ENCODE results near the gene ITGA11.
"Not testable (repeated sequence)": the region's sequence is repeated elsewhere in the genome, so short reads cannot be mapped to it uniquely, and the experiment has no call there.

Gene ITGA11

GRCh38 chr15:68429691-68430470 lies 2.1 kb downstream of the ITGA11 start:
- no peaks in the 10 kb centered on the region for H3K36me3 ChIP-seq (ENCODE audit: control insufficient read depth, insufficient read depth, low read length)
- no peak overlapping the region for H3K27ac ChIP-seq (ENCODE audit: low read depth, low read length)
- no peaks in the 10 kb centered on the region for H3K4me1 ChIP-seq (ENCODE audit: control insufficient read depth, insufficient read depth, low read length)
- H3K9ac ChIP-seq (ENCODE audit: low read length), result no peak overlapping the region
- peaks cover 13% of the 10 kb centered on the region for H3K27me3 ChIP-seq (ENCODE audit: control insufficient read depth, insufficient read depth, low read length)
- no peak overlapping the region for H3K4me3 ChIP-seq (ENCODE audit: low read length)

DNA sequence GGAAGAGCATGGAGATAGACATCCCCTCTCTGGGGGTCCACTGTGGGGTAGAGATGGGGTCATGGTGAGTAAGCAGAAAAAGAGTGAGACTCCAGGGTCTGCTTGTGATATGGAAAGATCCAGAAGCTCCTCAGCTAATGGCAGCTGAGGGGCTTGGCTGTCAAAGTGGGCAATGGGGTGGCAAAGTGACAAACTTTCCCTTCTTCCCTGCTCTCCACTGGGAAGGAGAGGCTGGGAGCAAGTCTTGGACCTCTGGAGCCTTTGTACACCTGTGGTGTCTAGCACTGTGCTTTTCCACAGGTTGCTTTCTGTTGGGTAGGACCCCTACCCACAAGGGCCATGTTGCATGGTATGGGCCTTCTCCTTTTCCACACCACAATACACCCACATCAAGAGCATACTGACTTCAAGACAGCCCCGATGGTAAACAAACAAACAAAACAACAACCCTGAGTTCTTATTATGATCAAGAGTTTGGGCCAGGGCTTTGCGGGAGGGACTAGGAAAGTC lies 3.5 kb downstream of the ITGA11 start:
- peaks cover 11% of the 10 kb centered on the region for H3K27me3 ChIP-seq (ENCODE audit: control insufficient read depth, insufficient read depth, low read length)
- H3K36me3 ChIP-seq (ENCODE audit: control insufficient read depth, insufficient read depth, low read length), result no peaks in the 10 kb centered on the region
- H3K4me1 ChIP-seq (ENCODE audit: control insufficient read depth, insufficient read depth, low read length), result no peaks in the 10 kb centered on the region
- H3K27ac ChIP-seq (ENCODE audit: low read depth, low read length), result no peak overlapping the region
- no peak overlapping the region for H3K9ac ChIP-seq (ENCODE audit: low read length)
- H3K4me3 ChIP-seq (ENCODE audit: low read length), result no peak overlapping the region

DNA sequence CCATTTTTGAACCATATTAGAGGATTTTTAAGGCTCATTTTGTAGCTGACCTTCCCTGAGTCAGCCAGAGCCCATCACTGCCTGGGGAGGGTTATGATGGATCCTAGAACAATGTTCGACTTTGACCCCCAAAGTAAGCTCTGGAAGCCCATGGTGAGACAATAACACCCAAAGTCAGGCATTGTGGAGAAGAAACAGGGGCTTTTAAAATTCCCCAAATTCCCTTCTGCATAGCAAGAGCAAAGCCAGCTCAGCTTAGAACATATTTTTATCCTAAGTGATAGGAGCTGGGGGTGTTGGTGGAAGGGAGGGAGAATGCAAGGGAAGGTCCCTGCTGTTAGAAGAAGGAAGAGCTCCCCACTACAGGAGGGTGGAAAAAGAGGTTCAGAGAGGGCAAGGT lies 4.0 kb downstream of the ITGA11 start:
- H3K4me1 ChIP-seq (ENCODE audit: control insufficient read depth, insufficient read depth, low read length), result no peaks in the 10 kb centered on the region
- H3K4me3 ChIP-seq (ENCODE audit: low read length), result no peak overlapping the region
- no peak overlapping the region for H3K9ac ChIP-seq (ENCODE audit: low read length)
- H3K27me3 ChIP-seq (ENCODE audit: control insufficient read depth, insufficient read depth, low read length), result peaks cover 7% of the 10 kb centered on the region
- no peak overlapping the region for H3K27ac ChIP-seq (ENCODE audit: low read depth, low read length)
- no peaks in the 10 kb centered on the region for H3K36me3 ChIP-seq (ENCODE audit: control insufficient read depth, insufficient read depth, low read length)

DNA sequence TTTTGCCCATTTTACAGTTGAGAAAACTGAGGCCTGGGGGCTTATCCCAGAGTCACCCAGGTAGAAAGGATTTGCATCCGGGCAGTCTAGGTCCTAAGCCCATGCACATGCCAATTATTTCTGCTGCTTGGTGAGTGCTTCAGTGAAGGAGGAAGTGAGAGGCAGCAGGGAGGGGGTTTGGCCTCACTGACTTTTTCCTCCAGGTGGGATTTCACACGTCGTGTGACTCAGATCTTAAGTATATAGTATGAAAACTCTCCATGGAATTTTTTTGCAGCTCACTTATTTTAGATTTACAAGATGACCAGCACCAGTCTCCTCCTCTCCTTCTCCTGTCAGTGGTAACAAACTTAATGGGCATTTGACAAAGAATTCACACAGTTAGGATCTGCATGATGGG lies 4.6 kb downstream of the ITGA11 start:
- H3K4me1 ChIP-seq (ENCODE audit: control insufficient read depth, insufficient read depth, low read length), result no peaks in the 10 kb centered on the region
- no peak overlapping the region for H3K27ac ChIP-seq (ENCODE audit: low read depth, low read length)
- no peak overlapping the region for H3K4me3 ChIP-seq (ENCODE audit: low read length)
- no peak overlapping the region for H3K9ac ChIP-seq (ENCODE audit: low read length)
- H3K27me3 ChIP-seq (ENCODE audit: control insufficient read depth, insufficient read depth, low read length), result peaks cover 3% of the 10 kb centered on the region
- H3K36me3 ChIP-seq (ENCODE audit: control insufficient read depth, insufficient read depth, low read length), result no peaks in the 10 kb centered on the region

DNA sequence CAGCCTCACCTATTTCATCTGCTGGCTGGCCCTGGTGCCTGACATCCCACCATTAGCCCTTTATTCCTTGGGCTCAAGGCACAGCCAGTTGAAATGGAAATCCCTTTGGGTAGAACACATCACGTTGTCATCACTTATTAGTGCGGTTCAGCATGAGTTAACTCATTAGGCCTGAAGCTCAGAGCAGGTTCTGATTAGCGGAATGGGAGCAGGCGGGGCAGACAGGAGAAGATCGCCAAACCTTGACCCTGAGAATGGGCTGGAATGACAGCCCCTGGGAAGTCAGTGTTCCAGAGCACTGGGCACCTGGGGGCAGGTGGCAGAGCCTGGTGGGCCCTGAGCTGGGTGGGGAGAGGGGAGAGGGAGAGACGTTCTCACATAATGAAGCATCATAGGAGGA lies 5.8 kb downstream of the ITGA11 start:
- H3K9ac ChIP-seq (ENCODE audit: low read length), result no peak overlapping the region
- no peak overlapping the region for H3K27ac ChIP-seq (ENCODE audit: low read depth, low read length)
- H3K4me1 ChIP-seq (ENCODE audit: control insufficient read depth, insufficient read depth, low read length), result no peaks in the 10 kb centered on the region
- no peaks in the 10 kb centered on the region for H3K36me3 ChIP-seq (ENCODE audit: control insufficient read depth, insufficient read depth, low read length)
- peaks cover 3% of the 10 kb centered on the region for H3K27me3 ChIP-seq (ENCODE audit: control insufficient read depth, insufficient read depth, low read length)
- no peak overlapping the region for H3K4me3 ChIP-seq (ENCODE audit: low read length)

GRCh38 chr15:68425428-68426060 lies 6.4 kb downstream of the ITGA11 start:
- Histone ChIP-seq H3K36me3 (ENCODE audit: control insufficient read depth, insufficient read depth, low read length) (no peaks in the 10 kb centered on the region), H3K4me1 (ENCODE audit: control insufficient read depth, insufficient read depth, low read length) (no peaks in the 10 kb centered on the region), H3K27me3 (ENCODE audit: control insufficient read depth, insufficient read depth, low read length) (peaks cover 3% of the 10 kb centered on the region), H3K9ac (ENCODE audit: low read length) (no peak overlapping the region), H3K27ac (ENCODE audit: low read depth, low read length) (no peak overlapping the region), H3K4me3 (ENCODE audit: low read length) (no peak overlapping the region)

GRCh38 chr15:68424754-68425390 lies 7.1 kb downstream of the ITGA11 start:
- Histone ChIP-seq H3K27ac (ENCODE audit: low read depth, low read length) (no peak overlapping the region), H3K4me3 (ENCODE audit: low read length) (no peak overlapping the region), H3K9ac (ENCODE audit: low read length) (no peak overlapping the region)

GRCh38 chr15:68423359-68424296 lies 8.3 kb downstream of the ITGA11 start:
- no peaks in the 10 kb centered on the region for H3K4me1 ChIP-seq (ENCODE audit: control insufficient read depth, insufficient read depth, low read length)
- no peak overlapping the region for H3K27ac ChIP-seq (ENCODE audit: low read depth, low read length)
- no peaks in the 10 kb centered on the region for H3K27me3 ChIP-seq (ENCODE audit: control insufficient read depth, insufficient read depth, low read length)

More at GRCh38 chr15:68424754-68425390, 7.1 kb downstream of the ITGA11 start:
- Histone ChIP-seq H3K36me3 (ENCODE audit: control insufficient read depth, insufficient read depth, low read length) (no peaks in the 10 kb centered on the region), H3K27me3 (ENCODE audit: control insufficient read depth, insufficient read depth, low read length) (no peaks in the 10 kb centered on the region), H3K4me1 (ENCODE audit: control insufficient read depth, insufficient read depth, low read length) (no peaks in the 10 kb centered on the region)

DNA sequence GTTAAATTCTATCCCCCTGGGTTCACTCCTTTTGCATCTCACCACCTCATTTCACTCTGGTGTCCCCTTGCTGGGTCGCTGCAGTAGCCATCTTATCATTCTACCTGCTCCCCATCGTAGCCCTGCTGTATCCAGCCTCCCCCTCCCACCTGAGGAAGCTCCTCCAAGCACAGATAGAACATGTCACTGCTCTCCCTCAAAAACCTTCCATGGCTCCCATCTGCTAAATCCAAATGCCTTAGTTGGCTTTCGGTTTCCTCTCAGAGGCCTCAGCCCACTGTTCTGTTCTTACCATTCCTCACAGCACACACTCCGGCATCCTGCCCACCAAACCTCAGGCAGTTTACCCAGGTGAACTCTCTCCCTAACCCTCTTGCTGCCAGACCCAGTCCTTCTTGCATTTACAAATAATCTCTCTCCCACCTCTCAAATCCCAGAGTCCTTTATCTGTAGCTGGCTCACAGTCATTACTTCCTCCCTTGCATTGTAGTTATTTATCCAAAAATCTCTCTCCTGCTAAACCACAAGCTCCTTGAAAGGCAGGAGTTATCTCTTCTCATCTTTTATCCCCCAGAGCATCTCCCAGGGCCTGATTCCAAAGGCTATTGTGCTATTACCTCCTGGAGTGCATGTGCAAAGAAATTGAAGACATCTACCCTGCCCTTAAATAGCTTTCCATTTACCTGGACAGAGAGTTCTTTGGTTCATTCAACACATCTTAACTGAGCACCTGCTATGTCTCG lies 9.4 kb downstream of the ITGA11 start:
- not testable (repeated sequence) for H3K27me3 ChIP-seq (ENCODE audit: control insufficient read depth, insufficient read depth, low read length); H3K4me1 ChIP-seq (ENCODE audit: control insufficient read depth, insufficient read depth, low read length); H3K4me3 ChIP-seq (ENCODE audit: low read length); H3K36me3 ChIP-seq (ENCODE audit: control insufficient read depth, insufficient read depth, low read length); H3K27ac ChIP-seq (ENCODE audit: low read depth, low read length); H3K9ac ChIP-seq (ENCODE audit: low read length)

More at GRCh38 chr15:68423359-68424296, 8.3 kb downstream of the ITGA11 start:
- no peak overlapping the region for H3K4me3 ChIP-seq (ENCODE audit: low read length)
- H3K9ac ChIP-seq (ENCODE audit: low read length), result no peak overlapping the region
- no peaks in the 10 kb centered on the region for H3K36me3 ChIP-seq (ENCODE audit: control insufficient read depth, insufficient read depth, low read length)

- no peak overlapping the region for H3K27ac ChIP-seq (ENCODE audit: low read depth, low read length)
These were observed 10.1 kb downstream of the ITGA11 start for GRCh38 chr15:68421798-68422402.

DNA sequence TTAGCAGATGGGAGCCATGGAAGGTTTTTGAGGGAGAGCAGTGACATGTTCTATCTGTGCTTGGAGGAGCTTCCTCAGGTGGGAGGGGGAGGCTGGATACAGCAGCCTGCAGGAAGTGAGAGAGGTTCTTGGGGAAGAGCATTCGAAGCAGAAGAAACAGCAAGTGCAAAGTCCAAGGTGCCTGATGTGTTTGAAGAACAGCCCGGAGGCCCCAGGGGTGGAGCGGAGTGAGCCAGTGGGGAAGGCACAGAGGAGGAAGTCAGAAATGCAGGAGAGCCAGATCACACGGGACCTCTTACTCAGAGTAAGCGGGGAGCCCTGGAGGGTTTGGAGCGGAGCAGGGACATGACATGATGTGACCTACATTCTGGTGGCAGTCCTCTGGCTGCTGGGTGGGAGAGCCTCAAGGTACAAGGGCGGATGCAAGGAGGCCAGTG lies 10.8 kb downstream of the ITGA11 start:
- Histone ChIP-seq H3K27me3 (ENCODE audit: control insufficient read depth, insufficient read depth, low read length) (no peaks in the 10 kb centered on the region), H3K4me3 (ENCODE audit: low read length) (no peak overlapping the region), H3K27ac (ENCODE audit: low read depth, low read length) (no peak overlapping the region), H3K4me1 (ENCODE audit: control insufficient read depth, insufficient read depth, low read length) (peaks cover 3% of the 10 kb centered on the region), H3K36me3 (ENCODE audit: control insufficient read depth, insufficient read depth, low read length) (no peaks in the 10 kb centered on the region), H3K9ac (ENCODE audit: low read length) (no peak overlapping the region)

More at GRCh38 chr15:68421798-68422402, 10.1 kb downstream of the ITGA11 start:
- H3K4me1 ChIP-seq (ENCODE audit: control insufficient read depth, insufficient read depth, low read length), result peaks cover 3% of the 10 kb centered on the region
- no peaks in the 10 kb centered on the region for H3K27me3 ChIP-seq (ENCODE audit: control insufficient read depth, insufficient read depth, low read length)
- no peaks in the 10 kb centered on the region for H3K36me3 ChIP-seq (ENCODE audit: control insufficient read depth, insufficient read depth, low read length)
- no peak overlapping the region for H3K9ac ChIP-seq (ENCODE audit: low read length)
- no peak overlapping the region for H3K4me3 ChIP-seq (ENCODE audit: low read length)

All from rectal smooth muscle tissue (tissue), 1 donor.